ENCODE measurements around the gene DEFB126. TPM values are rescaled to one million over a fixed set of nuclear protein-coding genes. Genes with fewer than 3 reads are reported as not detected.
A peak's percentile ranks its signal among the peaks of the same experiment; 100 is the strongest.
"Not testable (repeated sequence)": the region's sequence is repeated elsewhere in the genome, so short reads cannot be mapped to it uniquely, and the experiment has no call there.

Gene DEFB126, protein sequence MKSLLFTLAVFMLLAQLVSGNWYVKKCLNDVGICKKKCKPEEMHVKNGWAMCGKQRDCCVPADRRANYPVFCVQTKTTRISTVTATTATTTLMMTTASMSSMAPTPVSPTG
- polyA plus RNA-seq (2014; cell fraction: cytosol; rRNA removed), result not detected in 2 replicates
- polyA plus RNA-seq (2014; cell fraction: nucleus; rRNA removed), result not detected in 2 replicates

DNA sequence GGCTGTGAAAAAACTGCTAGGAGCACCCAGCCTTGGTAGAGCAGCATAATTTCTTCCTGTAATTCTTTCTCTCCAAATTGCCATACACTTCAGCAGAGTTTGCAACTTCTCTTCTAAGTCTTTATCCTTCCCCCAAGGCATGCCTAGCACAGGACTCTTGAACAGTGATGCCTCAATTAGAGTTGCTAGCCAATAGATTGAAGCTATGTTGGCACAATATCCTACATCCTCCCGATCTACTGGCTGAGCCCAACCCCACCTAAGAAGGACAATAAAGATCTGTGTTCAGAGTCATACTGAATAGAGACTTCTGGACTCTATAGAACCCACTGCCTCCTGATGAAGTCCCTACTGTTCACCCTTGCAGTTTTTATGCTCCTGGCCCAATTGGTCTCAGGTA lies at the start of gene DEFB126:
DEFB126 (plus strand) TSS at position 301 of the 400 bp plus-strand sequence; CDS start at position 340, 39 bp downstream.
- DNase-seq (ENCODE audit: low spot score), result no peak

DNA sequence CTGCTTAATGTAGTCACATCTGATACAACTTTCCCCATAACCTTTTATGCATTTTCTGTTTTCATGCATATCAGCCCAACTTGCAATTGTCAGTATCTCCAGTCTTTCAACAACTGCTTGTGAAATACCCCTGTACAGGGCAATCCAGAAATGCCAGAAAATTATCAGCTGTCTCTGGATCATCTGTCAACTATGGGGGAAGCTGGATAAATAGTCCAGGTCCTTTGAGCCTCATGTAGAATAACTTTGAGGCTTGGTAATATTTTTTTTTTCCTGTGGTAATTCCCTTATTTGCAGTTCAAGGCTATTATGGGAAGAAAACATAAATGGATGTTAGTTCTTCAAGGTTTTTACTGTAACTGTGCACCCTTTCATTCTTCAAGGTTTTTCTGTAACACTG lies 48.7 kb upstream of the DEFB126 start:
- DNase-seq (ENCODE audit: low spot score), result no peak

DNA sequence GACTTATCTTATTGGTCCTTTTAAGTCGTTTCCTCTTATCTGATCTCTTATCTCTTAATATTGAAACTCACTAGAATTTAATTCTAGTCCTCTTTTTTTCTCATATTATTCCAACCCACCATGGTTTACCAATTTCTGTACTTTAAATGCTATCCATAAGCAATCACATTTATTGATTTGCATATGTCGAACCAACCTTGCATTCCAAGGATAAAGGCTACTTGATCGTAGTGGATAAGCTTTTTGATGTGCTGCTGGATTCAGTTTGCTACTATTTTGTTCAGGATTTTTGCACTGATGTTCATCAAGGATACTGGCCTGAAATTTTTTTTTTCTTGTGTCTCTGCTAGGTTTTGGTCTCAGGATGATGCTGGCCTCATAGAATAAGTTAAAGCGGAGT lies 47.2 kb upstream of the DEFB126 start:
- DNase-seq (ENCODE audit: low spot score), result no peak

DNA sequence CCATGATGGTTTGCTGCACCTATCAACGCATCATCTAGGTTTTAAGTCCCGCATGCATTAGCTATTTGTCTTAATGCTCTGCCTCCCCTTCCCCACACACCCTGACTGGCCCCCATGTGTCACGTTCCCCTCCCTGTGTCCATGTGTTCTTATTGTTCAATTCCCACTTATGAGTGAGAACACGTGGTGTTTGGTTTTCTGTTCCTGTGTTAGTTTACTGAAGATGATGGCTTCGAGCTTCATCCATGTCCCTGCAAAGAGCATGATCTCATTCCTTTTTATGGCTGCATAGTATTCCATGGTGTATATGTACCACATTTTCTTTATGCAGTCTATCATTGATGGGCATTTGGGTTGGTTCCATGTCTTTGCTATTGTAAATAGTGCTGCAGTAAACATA lies 44.7 kb upstream of the DEFB126 start:
- DNase-seq (ENCODE audit: low spot score), result not testable (repeated sequence)

DNA sequence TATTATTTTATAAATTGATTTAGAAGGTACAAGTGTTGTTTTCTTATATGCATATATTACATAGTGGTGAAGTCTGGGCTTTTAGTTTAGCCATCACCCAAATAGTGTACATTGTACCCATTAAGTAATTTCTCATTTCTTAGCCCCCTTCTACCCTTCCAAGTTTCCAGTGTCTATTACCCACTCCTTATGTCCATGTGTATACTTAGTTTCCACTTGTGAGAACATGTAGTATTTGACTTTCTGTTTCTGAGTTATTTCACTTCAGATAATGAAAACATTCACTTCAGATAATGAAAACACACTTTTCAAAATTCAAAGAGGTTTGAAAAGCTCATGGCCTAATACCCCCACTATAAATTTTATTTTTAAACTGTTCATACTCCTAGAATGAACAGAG lies 40.4 kb upstream of the DEFB126 start:
- no peak for DNase-seq (ENCODE audit: low spot score)

DNA sequence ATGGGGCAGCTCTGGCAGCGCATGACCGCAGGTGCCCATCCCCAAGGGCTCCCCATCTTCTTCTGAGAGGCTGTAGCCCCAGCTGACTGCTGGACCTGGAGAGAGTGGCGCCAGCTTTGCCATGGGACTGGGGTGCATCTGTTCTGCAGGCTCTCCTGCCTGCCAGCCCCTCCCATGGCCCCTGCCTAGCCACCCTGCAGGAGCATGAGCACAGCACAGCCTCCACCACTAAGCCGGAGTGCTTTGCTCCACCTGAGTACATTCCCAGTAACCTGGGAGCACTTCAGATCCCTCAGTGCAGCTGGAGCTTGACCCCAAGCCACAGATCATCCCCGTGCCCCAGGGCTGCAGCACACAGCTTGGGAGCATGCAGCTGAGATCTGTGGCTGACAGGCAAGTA lies 38.9 kb upstream of the DEFB126 start:
- DNase-seq (ENCODE audit: low spot score), result no peak

DNA sequence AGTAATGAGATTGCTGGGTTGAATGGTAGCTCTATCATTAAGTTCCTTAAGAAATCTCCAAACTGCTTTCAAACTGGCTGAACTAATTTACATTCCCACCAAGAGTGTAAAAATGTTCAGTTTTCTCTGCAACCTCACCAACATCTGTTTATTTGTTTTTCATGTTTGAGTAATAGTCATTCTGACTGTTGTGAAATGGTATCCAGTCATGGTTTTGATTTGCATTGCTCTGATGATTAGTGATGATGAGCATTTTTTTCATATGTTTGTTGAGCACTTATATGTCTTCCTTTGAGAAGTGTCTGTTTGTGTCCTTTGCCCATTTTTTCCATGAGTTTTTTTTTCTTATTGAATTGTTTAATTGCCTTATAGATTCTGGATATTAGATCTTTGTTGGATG lies 30.0 kb upstream of the DEFB126 start:
- no peak for DNase-seq (ENCODE audit: low spot score)

DNA sequence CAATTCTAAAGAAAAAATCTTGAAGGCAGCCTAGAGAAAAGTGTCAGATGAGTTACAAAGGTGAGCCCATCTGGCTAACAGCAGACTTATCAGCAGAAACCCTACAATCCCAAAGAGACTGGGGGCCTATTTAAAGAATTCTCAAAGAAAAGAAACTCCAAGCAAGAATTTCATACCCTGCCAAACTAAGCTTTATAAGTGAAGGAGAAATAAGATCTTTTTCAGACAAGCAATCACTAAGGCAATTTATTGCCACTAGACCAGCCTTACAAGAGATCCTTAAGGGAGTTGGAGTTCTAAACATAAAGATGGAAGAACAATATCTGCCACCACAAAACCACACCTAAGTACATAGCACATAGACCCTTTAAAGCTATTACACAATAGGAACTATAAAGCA lies 24.9 kb upstream of the DEFB126 start:
- DNase-seq (ENCODE audit: low spot score), result no peak

DNA sequence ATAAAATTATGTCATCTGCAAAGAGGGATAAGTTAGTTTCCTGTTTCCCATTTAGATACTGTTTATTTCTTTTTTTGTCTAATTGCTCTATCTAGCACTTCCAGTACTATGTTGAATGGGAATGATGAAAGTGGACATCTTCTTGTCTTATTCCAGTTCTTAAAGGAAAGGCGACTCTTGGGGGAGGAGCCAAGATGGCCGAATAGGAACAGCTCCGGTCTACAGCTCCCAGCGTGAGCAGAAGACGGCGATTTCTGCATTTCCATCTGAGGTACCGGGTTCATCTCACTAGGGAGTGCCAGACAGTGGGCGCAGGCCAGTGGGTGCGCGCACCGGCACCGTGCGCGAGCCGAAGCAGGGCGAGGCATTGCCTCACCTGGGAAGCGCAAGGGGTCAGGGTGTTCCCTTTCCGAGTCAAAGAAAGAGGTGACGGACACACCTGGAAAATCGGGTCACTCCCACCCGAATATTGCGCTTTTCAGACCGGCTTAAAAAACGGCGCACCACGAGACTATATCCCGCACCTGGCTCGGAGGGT lies 12.5 kb upstream of the DEFB126 start:
- DNase-seq (ENCODE audit: low spot score), result peak; percentile 17

DNA sequence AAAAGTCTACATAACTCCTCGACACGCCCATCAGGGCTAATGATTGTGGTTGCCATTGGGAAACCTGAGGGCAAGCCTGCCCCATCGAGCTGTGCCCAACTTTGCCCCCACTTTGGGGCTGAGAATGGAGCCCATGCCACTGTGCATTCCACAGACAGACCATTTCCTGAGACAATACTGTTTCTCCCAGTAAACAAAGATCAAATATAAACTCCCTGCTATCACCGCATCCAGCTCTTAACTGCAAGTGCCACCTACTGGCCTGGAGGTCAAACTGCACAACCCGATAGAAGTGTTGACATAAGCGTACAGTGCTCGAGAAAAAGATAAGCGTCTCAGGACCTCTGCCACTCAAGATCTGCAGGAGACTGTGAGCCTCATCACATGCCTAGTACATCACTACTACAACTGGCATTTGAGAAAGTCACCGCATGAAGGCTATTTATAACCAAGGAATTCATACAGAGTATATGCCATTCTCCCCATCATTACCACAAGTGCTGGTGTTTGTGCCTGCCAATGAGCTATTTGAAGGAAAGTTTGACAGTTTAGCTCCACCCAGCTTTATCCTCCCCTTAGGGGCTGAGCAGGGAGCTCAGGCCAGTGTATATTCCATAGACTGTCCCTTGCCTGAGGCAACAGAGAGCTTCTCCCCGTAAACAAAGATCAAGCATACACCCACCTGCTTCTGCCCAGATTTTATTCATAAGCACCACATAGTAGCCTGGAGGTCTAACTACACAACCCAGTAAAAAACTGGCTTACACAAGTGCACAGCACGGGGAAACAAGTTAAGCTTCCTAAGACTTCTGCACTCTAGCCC lies 4.5 kb upstream of the DEFB126 start:
- peak; percentile 47 for DNase-seq (ENCODE audit: low spot score)

DNA sequence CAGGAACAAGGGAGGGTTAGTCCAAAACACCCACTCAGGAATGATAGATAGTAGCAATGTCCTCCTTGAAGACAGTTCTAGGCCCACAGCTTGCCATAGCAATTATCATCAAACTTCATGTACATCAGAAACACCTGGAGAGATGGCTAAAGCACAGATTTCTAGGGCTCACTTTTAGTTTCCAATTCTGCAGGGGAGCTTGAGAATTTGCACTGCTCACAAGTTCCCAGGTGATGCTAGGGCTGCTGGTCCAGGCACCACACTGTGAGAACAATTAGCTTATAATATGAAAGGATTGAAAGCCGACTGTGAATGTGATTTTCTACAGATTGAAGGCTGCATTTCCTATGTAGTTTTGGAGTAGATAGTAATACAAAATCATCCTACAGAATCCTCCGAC lies 3.5 kb downstream of the DEFB126 start:
- DNase-seq (ENCODE audit: low spot score), result no peak

DNA sequence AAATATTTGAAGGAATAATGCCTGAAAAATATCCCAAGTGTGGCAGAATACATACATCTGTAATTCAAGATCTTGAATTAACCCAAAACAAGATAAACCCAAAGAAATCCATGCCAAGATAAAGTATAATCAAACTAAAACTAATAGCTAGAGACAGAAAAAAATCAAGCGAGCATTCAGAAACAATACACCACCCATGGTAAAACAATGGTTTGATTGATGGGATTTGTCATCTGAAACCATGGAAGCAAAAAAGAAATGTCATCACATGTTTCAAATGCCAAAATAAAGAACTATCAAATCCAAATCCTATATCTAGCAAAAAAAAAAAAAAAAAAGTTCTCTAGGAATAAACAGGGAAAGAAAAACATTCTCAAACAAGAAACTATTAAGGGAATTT lies 9.7 kb downstream of the DEFB126 start:
- DNase-seq (ENCODE audit: low spot score), result no peak

DNA sequence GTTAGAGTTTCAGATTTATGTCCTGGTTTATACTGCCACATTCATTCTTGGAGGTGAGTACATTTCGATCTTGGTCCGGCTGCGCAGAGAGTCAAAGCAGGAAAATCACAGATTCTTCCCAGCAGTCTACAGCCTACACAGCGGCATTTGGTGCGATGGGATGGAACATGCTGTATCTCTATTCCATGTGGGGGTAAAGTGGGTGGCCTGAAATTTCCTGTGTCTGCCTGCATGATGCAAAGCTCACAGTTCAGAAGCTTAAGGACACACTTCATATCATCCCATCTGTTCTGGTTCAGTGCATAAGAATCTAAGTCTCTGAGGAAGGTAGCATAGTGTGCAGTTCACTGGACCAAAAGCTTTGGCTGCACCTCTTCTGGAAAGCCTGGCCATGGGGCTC lies 14.8 kb downstream of the DEFB126 start, which contains the start of gene DEFB127:
DEFB127 (plus strand) TSS at position 301 of the 400 bp plus-strand sequence; CDS start at position 392, 91 bp downstream.
- no peak for DNase-seq (ENCODE audit: low spot score)

DNA sequence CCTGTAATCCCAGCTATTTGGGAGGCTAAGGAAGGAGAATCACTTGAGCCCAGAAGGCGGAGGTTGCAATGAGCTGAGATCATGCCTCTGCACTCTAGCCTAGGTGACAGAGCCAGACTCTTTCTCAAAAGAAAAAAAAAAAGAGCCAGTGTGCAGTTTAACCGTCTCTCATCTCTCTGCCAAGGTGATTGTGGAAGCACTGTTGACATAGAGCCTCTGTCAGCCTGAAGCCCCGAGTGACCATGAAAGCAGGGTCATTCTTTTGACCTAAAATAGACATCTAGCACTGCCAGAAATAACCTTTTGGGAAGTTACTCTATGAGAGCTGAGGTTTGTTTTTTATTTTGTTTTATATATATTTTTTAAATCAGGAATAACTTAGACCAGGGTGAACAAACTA lies 22.2 kb downstream of the DEFB126 start:
- DNase-seq (ENCODE audit: low spot score), result no peak

DNA sequence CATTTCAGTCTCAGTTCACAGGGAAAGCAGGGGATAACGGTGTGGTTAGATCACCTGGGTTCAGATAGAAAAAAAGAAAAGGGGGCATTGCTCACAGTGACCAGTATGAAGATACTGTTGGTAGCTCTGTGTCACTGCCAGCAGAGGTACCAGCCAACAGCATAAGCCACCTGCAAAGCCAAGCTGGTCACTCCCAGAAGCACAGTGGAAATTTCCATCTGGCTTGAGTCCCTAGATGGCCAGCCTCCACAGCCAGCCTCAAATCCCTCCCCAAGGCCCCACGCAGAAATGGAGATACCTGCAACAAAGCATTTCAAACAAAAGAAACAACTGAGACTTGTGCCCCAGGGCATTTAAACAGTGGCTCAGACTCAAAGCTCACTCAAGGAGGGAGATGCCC lies 26.5 kb downstream of the DEFB126 start:
- no peak for DNase-seq (ENCODE audit: low spot score)

DNA sequence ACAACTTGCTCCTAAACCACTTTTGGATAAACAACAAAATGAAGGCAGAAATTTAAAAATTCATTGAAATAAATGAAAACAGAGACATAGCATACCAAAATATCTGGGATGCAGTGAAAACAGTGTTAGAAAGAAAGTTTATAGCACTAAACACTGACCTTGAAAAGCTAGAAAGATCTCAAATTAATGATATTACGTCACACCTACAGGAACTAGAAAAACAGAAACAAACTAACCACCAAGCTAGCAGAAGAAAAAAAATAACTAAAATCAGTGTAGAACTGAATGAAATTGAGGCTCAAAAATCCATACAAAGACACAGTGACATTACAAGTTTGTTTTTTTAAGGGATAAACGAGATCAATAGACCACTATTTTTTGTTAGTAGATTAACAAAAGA lies 41.9 kb downstream of the DEFB126 start:
- no peak for DNase-seq (ENCODE audit: low spot score)

DNA sequence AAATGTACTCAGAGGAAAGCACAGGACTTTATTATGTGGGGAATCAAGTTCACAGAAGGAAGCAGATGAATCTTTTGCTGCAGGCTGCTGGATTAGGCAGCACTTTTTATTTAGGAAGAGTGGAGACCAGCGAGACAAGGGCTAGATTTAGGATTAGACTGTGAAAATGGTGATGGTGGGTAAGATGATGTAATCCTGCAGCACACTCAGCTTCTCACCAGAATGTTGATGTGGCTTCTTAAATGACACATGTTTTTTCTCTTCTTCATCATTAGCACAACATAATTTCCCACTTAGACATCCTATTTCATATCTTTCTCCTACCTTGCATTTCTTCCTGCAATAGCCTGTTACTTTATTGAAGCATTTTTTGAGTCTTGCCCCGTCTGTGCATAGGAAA lies 45.3 kb downstream of the DEFB126 start:
- no peak for DNase-seq (ENCODE audit: low spot score)

DNA sequence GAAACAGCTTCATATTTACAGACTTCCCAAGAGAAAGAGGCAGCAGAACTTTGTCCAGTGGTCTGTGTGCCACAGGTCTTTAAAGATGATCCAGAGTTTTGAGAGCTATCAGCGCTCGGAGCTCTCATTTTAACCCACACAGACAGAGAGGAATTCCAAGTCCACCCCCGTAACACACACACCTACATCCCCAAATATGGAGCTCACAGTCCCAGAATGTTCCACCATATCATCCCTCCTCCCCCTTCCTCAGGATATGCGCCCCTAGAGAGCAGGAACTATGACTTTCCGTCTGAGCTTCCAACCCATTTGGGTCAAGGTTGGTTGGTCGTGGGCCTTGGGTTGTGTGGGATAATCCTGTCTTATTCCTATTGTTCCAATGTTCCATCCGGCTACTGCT lies 47.2 kb downstream of the DEFB126 start, which contains the start of gene DEFB128:
DEFB128 (minus strand) TSS at position 101 of the 400 bp plus-strand sequence; CDS start at position 13, 88 bp downstream.
- DNase-seq (ENCODE audit: low spot score), result no peak
